Right atrium auricular region (tissue), 2 donors: ENCODE data around the gene PIM3. TPM values are rescaled to one million over a fixed set of nuclear protein-coding genes. Genes with fewer than 3 reads are reported as not detected.

Experiments used
- DNase-seq: peaks from one replicate; pipeline ENCODE4 v3.0.0-alpha.2; 2019; ENCODE audit warnings: low spot score
- H3K27ac ChIP-seq, 2 donors: fragments of 200-600 bp; sonication (generic); 1 replicate in 1 of 2; 2 replicates in 1 of 2; pipeline ENCODE4 v1.5.1; 2016 to 2019
- H3K27me3 ChIP-seq, 2 donors: fragments of 200-600 bp; sonication (generic); one replicate each; pipeline versions ENCODE4 v1.5.1 to v1.6.0; 2017 to 2019
- H3K36me3 ChIP-seq: fragments of 200-600 bp; sonication (generic); one replicate; pipeline ENCODE4 v1.5.1; 2016
- H3K4me1 ChIP-seq, 2 donors: fragments of 200-600 bp; sonication (generic); one replicate each; pipeline versions ENCODE4 v1.5.1 to v1.6.0; 2017 to 2019
- H3K4me3 ChIP-seq, 2 donors: fragments of 200-600 bp; sonication (generic); 1 replicate in 1 of 2; 2 replicates in 1 of 2; pipeline ENCODE4 v1.5.1; 2017 to 2019; ENCODE audit warnings: mild to moderate bottlenecking in 1 of 2, moderate library complexity in 1 of 2
- H3K9me3 ChIP-seq, 2 donors: fragments of 200-600 bp; sonication (generic); one replicate each; pipeline ENCODE4 v1.5.1; 2019
- total RNA-seq, 2 donors: library from RNA; depleted of rRNA; stranded (reverse); fragments of >200 nt; gene quantifications; one replicate each; pipeline ENCODE4 v1.1.0, GENCODE V29; 2016
- TF ChIP-seq, protein P1 (sequence below), 2 donors: fragments of 200-600 bp; sonication (generic); IDR thresholded peaks; one replicate each; pipeline ENCODE4 v1.5.1; 2019; ENCODE audit warnings: antibody characterized with exemption in 2 of 2

The PIM3 gene
- total RNA-seq, 2 donors from 2014 or later: 64.5 to 66.9 TPM

DNA sequence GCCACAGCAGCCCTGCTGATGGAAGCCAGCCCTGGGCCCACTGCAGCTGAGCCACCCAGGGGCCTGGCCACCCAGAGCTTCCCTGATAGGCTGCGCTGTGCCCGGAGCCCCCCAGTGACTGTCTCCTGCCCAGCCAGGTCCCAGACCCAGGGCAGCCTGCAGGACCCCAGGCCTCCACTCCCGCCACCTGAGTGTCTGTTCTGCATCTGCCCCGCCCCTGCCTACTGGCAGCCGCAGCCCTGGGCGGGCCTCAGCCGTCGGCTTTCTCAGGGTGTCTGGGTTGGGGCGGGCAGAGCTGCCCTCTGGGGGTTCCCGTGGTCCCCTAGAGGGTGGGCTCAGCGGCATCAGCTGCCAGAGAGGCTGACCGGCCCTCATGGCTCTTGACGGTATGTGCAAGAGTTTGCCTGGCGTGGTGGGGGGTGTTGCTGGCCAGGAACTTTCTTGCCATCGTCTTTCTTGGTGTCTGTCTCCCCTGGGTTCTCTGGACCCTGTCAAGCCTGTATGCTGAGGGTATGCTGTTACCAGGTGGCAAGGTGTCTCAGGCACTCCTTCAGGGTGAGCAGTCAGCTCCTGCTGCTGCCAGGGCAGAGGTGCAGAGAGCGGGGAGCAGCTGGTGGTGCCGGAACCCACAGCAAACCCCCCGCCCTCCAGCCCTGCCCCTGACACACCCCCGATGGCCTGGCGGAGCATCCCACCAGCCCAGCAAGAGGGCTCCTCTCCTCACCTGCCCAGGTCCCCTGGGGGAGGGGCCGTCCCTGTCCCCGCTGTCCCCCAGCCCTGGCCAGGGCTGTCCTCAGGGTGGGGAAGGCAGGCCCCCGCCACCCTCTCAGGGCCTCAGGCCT lies 12.2 kb upstream of the PIM3 start:
- Histone ChIP-seq H3K27me3 (no peaks in the 10 kb centered on the region), H3K36me3 (no peaks in the 10 kb centered on the region), H3K4me3 (no peak overlapping the region), H3K4me1 (peaks cover 0 to 29% of the 10 kb centered on the region in 2 donors), H3K9me3 (no peaks in the 10 kb centered on the region), H3K27ac (no peak overlapping the region)
- DNase-seq: no peak
- TF ChIP-seq, protein P1, sequence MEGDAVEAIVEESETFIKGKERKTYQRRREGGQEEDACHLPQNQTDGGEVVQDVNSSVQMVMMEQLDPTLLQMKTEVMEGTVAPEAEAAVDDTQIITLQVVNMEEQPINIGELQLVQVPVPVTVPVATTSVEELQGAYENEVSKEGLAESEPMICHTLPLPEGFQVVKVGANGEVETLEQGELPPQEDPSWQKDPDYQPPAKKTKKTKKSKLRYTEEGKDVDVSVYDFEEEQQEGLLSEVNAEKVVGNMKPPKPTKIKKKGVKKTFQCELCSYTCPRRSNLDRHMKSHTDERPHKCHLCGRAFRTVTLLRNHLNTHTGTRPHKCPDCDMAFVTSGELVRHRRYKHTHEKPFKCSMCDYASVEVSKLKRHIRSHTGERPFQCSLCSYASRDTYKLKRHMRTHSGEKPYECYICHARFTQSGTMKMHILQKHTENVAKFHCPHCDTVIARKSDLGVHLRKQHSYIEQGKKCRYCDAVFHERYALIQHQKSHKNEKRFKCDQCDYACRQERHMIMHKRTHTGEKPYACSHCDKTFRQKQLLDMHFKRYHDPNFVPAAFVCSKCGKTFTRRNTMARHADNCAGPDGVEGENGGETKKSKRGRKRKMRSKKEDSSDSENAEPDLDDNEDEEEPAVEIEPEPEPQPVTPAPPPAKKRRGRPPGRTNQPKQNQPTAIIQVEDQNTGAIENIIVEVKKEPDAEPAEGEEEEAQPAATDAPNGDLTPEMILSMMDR (IDR thresholded peaks at IDR 0.05): no peak

DNA sequence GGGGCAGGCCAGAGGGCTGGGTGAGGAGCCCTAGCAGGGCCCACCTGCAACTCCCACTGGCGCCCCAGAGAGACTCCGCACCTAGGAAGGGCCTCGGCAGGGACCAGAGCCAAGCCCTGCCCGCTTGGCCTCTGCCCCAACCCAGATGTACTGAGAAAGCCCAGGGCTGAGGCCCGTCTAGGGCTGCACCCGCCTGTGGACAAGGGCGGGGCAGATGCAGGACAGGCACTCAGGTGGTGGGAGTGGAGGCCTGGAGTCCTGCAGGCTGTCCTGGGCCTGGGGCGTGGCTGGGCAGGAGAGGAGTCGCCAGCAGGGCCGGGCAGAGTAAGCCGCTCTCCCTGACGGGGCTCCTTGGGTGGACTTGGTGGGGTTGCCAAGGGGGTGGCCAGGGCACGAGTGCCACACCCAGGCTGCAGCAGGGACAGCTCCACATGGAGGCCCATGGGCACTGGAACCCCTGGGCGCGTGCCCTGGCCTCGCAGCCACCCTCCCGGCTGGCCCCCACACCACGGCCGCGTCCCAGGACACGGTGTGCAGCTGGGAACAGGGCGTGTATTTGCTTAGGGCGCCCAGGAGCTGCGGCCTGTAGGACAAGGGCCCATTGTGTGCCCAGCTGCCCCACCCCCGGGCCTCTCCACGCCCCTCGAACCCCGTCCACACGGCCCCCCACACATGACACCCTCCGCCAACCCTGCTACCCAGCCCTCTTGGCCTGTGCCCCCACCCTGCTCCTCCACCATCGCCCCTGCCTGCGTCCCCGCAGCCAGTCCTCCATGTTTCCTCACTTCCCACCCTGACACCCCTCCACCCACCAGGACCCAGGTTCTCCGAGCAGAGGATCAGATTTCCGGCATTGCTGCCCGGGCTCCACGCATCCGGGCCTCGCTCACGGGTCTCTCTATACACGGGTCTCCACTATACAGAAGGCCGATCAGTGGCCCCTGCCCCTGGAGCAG lies 11.3 kb upstream of the PIM3 start:
- Histone ChIP-seq H3K36me3 (no peaks in the 10 kb centered on the region), H3K4me3 (no peak overlapping the region), H3K27me3 (no peaks in the 10 kb centered on the region), H3K4me1 (peaks cover 0 to 29% of the 10 kb centered on the region in 2 donors), H3K27ac (no peak overlapping the region), H3K9me3 (no peaks in the 10 kb centered on the region)
- TF ChIP-seq, protein P1 (IDR thresholded peaks at IDR 0.05): no peak
- DNase-seq: no peak

GRCh38 chr22:49949914-49950292 lies 10.7 kb upstream of the PIM3 start:
- Histone ChIP-seq H3K27me3 (no peaks in the 10 kb centered on the region), H3K36me3 (no peaks in the 10 kb centered on the region), H3K27ac (no peak overlapping the region), H3K4me3 (no peak overlapping the region), H3K4me1 (peaks cover 0 to 35% of the 10 kb centered on the region in 2 donors), H3K9me3 (no peaks in the 10 kb centered on the region)
- DNase-seq: no peak
- TF ChIP-seq, protein P1 (IDR thresholded peaks at IDR 0.05): no peak

GRCh38 chr22:49950396-49950994 lies 10.1 kb upstream of the PIM3 start:
- H3K36me3 ChIP-seq: no peaks in the 10 kb centered on the region
- no peaks in the 10 kb centered on the region for H3K9me3 ChIP-seq
- DNase-seq: no peak
- no peaks in the 10 kb centered on the region for H3K27me3 ChIP-seq
- peaks cover 0 to 40% of the 10 kb centered on the region in 2 donors for H3K4me1 ChIP-seq
- H3K27ac ChIP-seq: no peak overlapping the region
- TF ChIP-seq, protein P1 (IDR thresholded peaks at IDR 0.05): no peak
- H3K4me3 ChIP-seq: no peak overlapping the region

GRCh38 chr22:49951000-49951677 lies 9.4 kb upstream of the PIM3 start:
- no peaks in the 10 kb centered on the region for H3K27me3 ChIP-seq
- peak overlapping the region in 1 of 2 donors; percentile 90 for H3K27ac ChIP-seq
- H3K36me3 ChIP-seq: no peaks in the 10 kb centered on the region

More at GRCh38 chr22:49951000-49951677, 9.4 kb upstream of the PIM3 start:
- H3K4me1 ChIP-seq: peaks cover 0 to 43% of the 10 kb centered on the region in 2 donors
- TF ChIP-seq, protein P1 (IDR thresholded peaks at IDR 0.05): no peak
- no peak overlapping the region for H3K4me3 ChIP-seq
- DNase-seq: no peak
- H3K9me3 ChIP-seq: no peaks in the 10 kb centered on the region
